HG02678 (cell line): ENCODE results near the gene APLP1.
"Not testable (repeated sequence)": the region's sequence is repeated elsewhere in the genome, so short reads cannot be mapped to it uniquely, and the experiment has no call there.

ENCODE experiments used
- ATAC-seq: cut with Tn5 transposase; IDR thresholded peaks from one replicate; pipeline ENCODE4 v1.9.1; 2021; ENCODE audit warnings: mild to moderate bottlenecking, moderate library complexity; ENCODE audit not compliant: unreplicated experiment

The APLP1 gene

DNA sequence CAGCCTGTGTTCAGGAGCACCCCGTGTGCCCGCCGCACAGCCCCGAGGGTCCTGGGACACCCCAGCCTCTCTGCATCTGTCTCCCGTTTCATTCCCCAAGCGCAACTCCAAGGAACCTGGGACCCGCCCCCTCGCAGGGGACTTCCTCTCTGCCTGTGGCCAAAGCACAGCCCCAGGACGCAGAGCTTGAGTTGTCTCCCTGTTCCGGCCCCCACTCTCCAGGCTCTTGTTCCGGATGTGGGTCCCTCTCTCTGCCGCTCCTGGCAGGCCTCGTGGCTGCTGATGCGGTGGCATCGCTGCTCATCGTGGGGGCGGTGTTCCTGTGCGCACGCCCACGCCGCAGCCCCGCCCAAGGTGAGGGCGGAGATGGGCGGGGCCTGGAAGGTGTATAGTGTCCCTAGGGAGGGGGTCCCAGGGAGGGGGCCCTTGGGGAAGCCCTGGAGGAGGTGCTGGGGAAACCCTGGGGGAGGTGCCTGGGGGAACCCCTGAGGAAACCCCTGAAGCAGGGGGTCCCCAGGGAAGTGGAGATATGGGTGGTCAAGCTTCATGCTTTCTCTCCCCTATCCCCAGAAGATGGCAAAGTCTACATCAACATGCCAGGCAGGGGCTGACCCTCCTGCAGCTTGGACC lies 35.3 kb downstream of the APLP1 start:
- ATAC-seq, result peak; percentile 38

DNA sequence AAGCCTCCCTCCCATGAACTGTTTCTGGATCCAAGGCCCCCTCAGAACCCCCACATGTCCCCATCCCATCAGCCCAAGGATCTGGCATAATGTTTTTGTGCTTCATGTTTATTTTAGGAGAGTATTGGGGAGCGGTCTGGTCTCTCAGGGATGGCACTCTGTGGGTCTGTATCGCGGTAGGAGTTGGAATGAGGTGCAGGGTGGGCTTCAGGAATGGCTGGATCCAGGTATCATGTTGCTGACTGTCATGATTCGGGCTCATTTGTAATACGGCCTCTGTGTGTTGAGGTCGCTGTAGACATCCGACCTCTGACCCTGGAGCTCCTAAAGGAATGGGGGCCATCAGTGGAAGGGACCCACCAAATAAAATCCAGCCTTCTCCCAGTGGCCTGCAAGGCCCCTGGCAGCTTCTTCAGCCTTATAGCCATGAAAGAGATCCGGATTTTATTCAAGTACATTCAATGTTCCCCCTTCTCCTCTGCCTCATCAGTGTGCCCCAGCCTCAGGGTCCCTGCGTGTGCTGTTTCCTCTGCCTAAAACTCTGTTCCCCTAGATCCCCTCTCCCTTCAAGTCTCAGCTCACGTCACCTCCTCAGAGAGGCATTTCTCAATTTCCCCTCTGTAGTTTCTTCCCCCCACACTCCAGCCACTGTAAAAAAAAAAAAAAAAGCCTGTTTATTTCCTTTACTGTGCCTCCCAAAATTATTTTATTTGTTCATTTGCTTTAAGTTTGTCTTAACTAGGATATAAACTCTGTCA lies 36.1 kb downstream of the APLP1 start:
- no peak for ATAC-seq

DNA sequence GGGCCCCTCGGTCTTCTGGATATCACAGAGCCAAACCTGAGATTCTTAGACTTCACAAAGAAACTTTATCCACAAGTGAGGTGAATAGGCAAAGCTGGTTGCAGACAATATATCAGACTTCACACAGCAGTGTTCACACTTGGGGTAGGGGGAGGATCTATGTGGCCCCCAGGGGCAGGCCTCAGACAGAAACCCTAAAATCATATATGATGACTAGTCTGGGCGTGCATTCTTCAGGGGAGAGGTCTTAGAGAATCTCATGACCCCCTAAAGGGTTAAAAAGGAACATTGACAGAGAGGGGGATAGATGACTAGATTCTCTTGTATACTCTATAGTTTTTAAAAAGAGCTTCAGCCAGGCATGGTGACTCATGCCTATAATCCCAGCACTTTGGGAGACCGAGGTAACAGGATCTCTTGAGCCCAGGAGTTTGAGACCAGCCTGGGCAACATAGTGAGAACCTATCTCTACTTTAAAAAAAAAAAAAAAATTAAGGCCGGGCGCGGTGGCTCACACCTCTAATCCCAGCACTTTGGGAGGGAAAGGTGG lies 36.9 kb downstream of the APLP1 start:
- no peak for ATAC-seq

DNA sequence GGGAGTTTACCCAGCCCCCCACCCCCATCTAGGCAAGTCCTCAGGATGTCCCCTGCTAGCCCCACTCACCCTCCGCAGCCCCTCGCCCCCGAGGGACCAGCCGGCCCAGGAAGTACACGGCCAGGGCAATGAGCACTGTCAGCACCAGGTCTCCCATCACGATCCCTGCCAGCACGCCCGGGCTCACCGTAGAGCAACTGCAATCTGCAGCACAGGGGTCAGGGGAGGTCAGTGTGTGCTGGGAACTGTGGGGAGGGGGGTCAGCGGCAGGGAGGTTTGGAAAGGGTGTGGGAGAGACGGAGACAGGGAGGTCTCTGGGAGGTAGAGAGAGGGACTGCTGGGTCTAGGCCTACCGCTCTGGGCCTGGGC lies 39.0 kb downstream of the APLP1 start:
- no peak for ATAC-seq

DNA sequence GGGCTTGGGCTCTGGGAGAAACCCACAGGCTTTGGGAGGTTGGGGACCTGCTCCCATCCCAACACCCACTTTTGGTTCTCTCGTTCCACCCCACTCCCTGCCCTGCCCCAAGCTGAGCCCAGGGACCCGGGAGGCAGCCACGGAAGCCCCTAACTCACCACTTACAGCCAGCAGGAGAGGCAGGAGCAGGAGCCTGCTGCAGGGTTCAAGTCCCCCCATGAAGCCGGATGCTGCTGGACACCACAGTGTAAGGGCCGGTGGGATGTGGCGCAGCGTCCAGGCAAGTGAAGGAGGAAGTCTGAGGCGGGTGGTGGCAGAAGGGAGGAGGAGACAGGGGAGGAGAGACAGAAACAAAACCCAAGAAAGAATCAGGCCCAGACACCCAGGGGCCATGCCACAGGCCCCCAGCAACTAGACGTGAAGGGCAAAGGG lies 39.7 kb downstream of the APLP1 start, which contains the start of gene TYROBP:
TYROBP (minus strand) TSS at position 286 of the 432 bp plus-strand sequence; CDS start at position 219, 67 bp downstream.
- ATAC-seq, result no peak

DNA sequence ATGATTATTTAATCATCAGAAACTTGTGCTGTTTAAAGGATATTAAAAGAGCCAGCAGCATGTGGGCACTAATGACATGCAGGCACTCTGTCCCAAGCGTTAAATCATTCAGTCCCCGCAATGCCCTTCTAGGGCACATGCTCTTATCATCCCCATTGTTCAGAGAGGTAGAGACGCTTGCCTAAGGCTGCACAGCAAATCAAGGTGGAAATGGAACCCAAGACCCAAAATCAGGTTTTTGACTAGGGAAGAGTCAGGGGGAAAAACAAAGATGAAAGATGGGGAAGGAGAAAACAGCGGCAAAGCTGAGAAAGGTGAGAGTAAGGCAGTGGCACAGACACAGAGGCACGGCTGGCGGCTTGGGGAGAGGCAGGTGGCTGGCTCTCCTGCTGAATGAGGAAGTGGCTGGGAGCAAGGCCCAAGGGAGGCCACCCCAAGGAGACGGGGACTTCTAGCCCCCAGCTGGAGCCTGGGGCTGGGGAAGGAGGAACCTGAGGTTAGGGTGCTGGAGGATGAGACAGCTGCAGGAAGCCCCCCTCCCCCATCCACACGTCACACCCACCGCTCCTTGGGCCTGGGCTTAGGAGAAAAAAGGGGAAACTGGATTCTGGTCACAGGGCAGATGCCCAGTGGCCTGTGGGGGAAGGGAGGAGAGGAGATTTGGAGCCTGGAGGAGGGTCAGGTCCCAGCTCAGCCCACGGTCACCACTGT lies 40.8 kb downstream of the APLP1 start:
- ATAC-seq, result no peak

DNA sequence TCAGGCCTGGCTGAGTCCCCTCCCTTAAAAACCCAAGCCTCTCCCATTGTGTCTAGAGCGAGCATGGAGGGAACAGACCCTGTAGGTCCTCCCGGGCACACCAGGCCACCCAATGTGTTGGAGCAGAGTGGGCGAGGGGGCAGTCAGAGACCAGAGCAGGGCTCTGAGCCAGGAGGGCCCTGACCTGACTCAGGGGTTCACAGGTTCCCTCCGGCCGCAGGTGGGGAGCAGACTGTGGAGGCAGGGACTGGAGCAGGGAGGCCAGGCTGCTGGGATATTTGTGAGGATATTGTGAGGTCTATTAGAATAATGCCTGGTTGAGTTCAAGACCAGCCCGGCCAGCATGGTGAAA lies 41.3 kb downstream of the APLP1 start:
- ATAC-seq, result no peak

DNA sequence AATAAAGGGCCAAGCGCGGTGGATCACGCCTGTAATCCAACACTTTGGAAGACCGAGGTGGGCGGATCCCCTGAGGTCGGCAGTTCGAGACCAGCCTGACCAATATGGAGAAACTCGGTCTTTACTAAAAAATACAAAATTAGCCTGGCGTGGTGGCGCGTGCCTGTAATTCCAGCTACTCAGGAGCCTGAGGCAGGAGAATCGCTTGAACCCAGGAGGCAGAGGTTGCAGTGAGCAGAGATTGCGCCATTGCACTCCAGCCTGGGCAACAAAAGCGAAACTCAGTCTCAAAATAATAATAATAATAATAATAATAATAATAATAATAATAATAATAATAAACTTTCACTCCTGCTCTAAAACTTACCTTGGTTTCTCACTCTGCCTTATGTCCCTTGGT lies 42.0 kb downstream of the APLP1 start:
- ATAC-seq, result not testable (repeated sequence)

DNA sequence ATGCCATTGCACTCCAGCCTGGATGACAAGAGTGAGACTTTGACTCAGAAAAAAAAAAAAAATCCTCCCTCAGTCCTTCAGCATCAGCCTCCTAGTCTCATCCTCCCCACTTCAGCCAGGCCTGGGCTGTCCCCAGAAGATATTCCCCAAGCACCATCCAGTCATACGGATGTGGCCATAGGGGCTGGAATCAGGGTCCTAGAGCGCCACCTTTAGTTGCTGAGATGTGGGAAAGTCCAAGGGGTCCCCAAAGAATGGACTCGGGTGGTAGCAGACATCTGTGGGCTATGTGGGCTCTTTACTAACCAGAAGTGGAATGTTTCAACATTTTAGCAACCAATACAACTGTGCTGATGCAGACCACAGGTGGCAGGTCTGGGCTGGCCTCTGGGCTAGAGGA lies 42.8 kb downstream of the APLP1 start:
- no peak for ATAC-seq

DNA sequence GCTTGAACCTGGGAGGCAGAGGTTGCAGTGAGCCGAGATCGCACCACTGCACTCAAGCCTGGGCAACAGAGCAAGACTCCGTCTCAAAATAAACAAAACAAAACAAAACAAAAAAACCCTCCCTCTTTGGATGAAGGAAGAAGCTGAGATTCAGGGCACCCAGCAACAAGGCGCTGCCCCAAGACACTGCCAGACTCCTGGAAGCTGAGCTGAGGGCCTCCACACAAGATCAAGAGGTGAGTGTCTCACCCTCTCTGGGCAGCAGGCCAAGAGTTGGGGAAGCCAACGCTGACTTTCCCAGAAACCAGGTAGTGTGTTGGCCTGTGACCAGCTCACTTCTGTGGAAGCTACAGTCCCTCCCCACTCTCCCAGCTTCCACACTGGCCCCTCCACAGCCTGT lies 43.4 kb downstream of the APLP1 start:
- ATAC-seq, result no peak

DNA sequence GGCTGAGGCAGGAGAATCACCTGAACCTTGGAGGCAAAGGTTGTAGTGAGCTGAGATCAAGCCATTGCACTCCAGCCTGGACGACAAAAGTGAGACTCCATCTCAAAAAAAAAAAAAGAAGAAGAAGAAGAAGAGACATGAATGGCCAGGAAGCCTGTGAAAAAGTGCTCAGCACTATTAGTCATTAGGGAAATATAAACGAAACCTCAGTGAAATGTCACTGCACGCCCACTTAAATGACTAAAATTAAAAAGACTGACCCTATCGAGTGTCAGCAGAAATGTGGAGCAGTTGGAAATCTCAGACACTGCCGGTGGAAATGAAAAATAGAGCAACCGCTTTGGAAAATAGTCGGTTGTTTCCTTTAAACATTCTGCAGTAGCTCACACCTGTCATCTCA lies 45.2 kb downstream of the APLP1 start:
- no peak for ATAC-seq

DNA sequence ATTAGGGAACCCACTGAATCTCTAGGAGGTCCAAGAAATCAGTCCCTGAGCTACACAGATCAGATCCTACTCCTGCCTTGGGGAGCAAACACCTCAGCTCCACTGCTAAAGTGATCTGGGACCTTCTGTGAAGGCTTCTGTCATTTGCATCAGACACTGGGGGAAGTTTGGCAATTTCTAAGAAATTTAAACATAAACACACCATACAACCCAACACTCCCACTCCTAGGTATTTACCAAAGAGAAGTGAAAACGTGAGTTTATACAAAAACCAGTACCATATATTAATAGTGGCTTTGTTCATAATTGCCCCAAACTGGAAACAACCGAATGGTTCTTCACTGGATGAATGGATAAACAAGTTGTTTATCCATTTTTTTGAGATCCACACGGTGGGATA lies 47.1 kb downstream of the APLP1 start:
- no peak for ATAC-seq

DNA sequence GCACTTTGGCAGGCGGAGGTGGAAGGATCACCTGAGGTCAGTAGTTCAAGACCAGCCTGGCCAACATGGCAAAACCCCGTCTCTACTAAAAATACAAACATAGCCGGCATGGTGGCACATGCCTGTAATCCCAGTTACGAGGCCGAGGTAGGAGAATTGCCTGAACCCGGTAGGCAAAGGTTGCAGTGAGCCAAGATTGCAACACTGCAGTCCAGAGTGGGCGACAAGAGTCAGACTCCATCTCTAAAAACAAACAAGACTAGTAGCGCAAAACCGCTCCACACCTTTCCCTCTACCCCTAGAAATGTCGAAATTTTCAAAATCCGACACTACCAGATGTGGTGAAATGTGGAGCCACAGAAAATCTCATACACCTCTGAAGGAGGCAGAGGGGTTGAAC lies 50.9 kb downstream of the APLP1 start:
- ATAC-seq, result no peak

DNA sequence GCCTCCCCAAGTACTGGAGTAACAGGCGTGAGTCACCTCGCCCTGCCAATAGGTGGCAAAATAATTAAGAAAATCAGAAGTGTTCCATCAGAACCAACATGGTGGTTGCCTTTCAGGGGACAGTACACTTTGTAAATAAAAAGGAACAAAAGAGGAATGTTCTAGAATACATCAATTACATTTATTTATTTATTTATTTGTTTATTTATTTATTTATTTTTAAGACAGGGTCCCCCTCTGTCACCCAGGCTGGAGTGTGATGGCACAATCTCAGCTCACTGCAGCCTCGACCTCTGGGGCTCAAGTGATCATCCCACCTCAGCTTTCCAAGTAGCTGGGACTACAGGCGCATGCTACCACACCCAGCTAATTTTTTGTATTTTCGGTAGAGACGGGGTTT lies 52.6 kb downstream of the APLP1 start:
- ATAC-seq, result no peak

DNA sequence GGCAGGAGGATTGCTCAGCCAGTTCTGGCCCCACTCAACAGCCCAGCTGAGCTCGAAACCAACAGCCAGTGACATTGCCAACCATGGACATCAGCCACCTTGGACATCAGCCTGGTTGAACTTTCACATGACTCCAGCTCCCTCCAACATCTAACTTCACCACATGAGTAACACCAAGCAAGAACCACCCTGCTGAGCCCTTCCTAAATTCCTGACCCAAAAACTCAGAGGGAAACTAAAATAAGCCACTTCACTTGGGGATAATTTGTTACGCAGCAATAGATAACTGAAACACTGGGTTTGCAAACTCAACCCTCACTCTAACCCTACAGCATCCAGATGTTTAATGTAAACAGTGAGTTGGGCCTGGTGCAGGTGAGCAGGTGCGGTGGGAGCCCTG lies 57.1 kb downstream of the APLP1 start:
- no peak for ATAC-seq

DNA sequence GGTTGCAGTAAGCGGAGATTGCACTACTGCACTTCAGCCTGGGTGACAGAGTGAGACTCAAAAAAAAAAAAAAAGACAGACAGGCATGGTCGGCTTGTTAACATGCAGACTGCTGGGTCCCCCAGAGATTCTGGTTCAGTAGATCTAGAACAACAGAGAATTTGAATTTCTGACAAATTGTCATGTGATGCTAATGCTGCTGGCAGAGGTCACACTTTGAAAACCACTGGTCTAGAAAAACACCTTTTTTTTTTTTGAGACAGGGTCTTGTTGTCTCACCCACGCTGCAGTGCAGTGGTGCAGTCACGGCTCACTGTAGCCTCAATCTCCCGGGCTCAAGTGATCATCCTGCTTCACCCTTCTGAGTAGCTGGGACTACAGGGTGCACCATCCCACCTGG lies 60.1 kb downstream of the APLP1 start:
- ATAC-seq, result no peak
